AG08396 (cell line): Measurements from ENCODE around the gene CIBAR2.
A peak's percentile ranks its signal among the peaks of the same experiment; 100 is the strongest.

Experiments
- DNase-seq: peaks from one replicate; pipeline ENCODE4 v3.0.0; 2012; ENCODE audit warnings: low spot score, mixed read lengths

Gene CIBAR2

GRCh38 chr16:85103114-85104079, 8.9 kb downstream of the CIBAR2 start:
- no peak for DNase-seq

GRCh38 chr16:85101956-85102630, 10.2 kb downstream of the CIBAR2 start:
- no peak for DNase-seq

- no peak for DNase-seq
Measured at GRCh38 chr16:85100265-85100664, 12.0 kb downstream of the CIBAR2 start.

- no peak for DNase-seq
Measured at GRCh38 chr16:85098565-85098964, 13.7 kb downstream of the CIBAR2 start.

GRCh38 chr16:85096921-85097320, 15.4 kb downstream of the CIBAR2 start:
- DNase-seq = no peak

GRCh38 chr16:85094812-85095211, 17.5 kb downstream of the CIBAR2 start:
- no peak for DNase-seq

- no peak for DNase-seq
Measured at GRCh38 chr16:85094176-85094805, 18.0 kb downstream of the CIBAR2 start.

GRCh38 chr16:85093705-85094104, 18.6 kb downstream of the CIBAR2 start:
- no peak for DNase-seq

GRCh38 chr16:85092851-85093250, 19.4 kb downstream of the CIBAR2 start:
- DNase-seq = no peak

- no peak for DNase-seq
Measured at GRCh38 chr16:85092309-85092708, 20.0 kb downstream of the CIBAR2 start.

- DNase-seq = no peak
Measured at GRCh38 chr16:85091522-85091910, 20.8 kb downstream of the CIBAR2 start.

GRCh38 chr16:85090873-85091521, 21.3 kb downstream of the CIBAR2 start:
- DNase-seq = no peak

- DNase-seq = peak; percentile 57
Measured at GRCh38 chr16:85090181-85090580, 22.1 kb downstream of the CIBAR2 start.

- DNase-seq = peak; percentile 50
Measured at GRCh38 chr16:85089525-85089924, 22.7 kb downstream of the CIBAR2 start.

- DNase-seq = no peak
Measured at GRCh38 chr16:85088570-85089199, 23.6 kb downstream of the CIBAR2 start.

- DNase-seq = no peak
Measured at GRCh38 chr16:85087899-85088569, 24.2 kb downstream of the CIBAR2 start.

GRCh38 chr16:85086347-85087291, 25.7 kb downstream of the CIBAR2 start:
- peak; percentile 91 for DNase-seq

- no peak for DNase-seq
Measured at GRCh38 chr16:85085721-85086120, 26.6 kb downstream of the CIBAR2 start.

- DNase-seq = no peak
Measured at GRCh38 chr16:85084841-85085510, 27.3 kb downstream of the CIBAR2 start.
